Stimulated activated memory B cell treated with anti-CD40 and anti-IgM and Interleukin-4, amounts not matched to agents 10 μg/mL and 1 μg/mL and 100 μg/mL, for 72 hours (primary cell): ENCODE data around the gene PCYOX1L.

Source experiments
- ATAC-seq: fragments of 150-1000 bp; cut with Tn5 transposase; 2 replicates; pipeline ENCODE4 v1.10.0; 2021
- H3K27ac Mint-ChIP-seq: one replicate; pipeline ENCODE4 v1.8.0; 2022; ENCODE audit warnings: mild to moderate bottlenecking, mixed read lengths
- H3K27me3 Mint-ChIP-seq: one replicate; pipeline ENCODE4 v1.8.0; 2022; ENCODE audit warnings: mixed read lengths
- H3K36me3 Mint-ChIP-seq: one replicate; pipeline ENCODE4 v1.8.0; 2022; ENCODE audit warnings: mixed read lengths
- H3K4me1 Mint-ChIP-seq: one replicate; pipeline ENCODE4 v1.8.0; 2022; ENCODE audit warnings: mixed read lengths
- H3K4me3 Mint-ChIP-seq: one replicate; pipeline ENCODE4 v1.8.0; 2022; ENCODE audit warnings: mild to moderate bottlenecking, moderate library complexity, mixed read lengths
- H3K9me3 Mint-ChIP-seq: one replicate; pipeline ENCODE4 v1.8.0; 2022; ENCODE audit warnings: mixed read lengths

The PCYOX1L gene

DNA sequence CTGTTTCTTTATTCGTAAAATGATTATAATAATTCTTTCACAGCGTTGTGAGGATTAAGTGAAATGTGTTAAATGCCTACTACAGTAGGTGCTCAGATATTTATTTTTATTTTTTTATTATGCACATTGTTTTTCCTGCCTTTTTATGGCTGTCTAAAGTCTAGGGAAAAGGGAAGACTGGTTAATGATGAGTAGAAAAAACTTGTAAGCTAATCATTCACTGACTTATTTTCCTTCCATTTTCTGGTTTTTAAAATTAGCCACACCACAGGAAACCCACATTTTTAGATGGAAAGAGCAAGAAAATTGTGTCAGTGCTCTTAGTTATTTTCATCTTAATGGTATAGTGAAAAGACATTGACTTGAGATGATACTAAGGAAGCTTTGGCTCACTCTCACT, 3.9 kb upstream of the PCYOX1L start:
- Mint-ChIP-seq H3K36me3 (peaks cover 62% of the 10 kb centered on the region), H3K4me1 (peaks cover 23% of the 10 kb centered on the region)

DNA sequence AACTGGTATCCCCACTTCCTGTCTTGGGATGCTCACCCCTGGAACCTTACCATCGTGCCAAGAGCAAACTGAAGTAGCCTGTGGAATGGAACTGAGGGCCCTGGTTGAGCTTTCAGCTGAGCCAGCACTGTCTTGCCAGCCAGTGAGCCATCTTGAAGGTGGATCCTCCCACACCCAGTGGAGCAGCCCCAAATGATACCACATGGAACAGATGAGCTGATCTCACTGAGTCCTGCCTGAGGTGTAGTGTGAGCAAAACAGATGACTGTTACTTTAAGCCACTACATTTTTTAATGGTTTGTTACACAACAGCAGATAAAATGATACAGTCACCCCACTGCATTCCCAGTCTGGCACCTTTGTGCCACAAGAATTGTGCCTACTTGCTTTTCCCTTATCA, 2.2 kb upstream of the PCYOX1L start:
- Mint-ChIP-seq H3K4me3 (no peak overlapping the region), H3K4me1 (peaks cover 26% of the 10 kb centered on the region), H3K9me3 (no peaks in the 10 kb centered on the region), H3K27me3 (no peaks in the 10 kb centered on the region), H3K27ac (no peak overlapping the region), H3K36me3 (peaks cover 44% of the 10 kb centered on the region)
- no peak for ATAC-seq

More for the DNA sequence above, 3.9 kb upstream of the PCYOX1L start:
- H3K27ac Mint-ChIP-seq, result no peak overlapping the region
- no peak for ATAC-seq
- no peaks in the 10 kb centered on the region for H3K27me3 Mint-ChIP-seq
- no peak overlapping the region for H3K4me3 Mint-ChIP-seq
- H3K9me3 Mint-ChIP-seq, result no peaks in the 10 kb centered on the region

GRCh38 chr5:149356391-149356790, 1.5 kb upstream of the PCYOX1L start:
- no peaks in the 10 kb centered on the region for H3K27me3 Mint-ChIP-seq
- no peak overlapping the region for H3K4me3 Mint-ChIP-seq
- H3K9me3 Mint-ChIP-seq, result no peaks in the 10 kb centered on the region
- peaks cover 26% of the 10 kb centered on the region for H3K4me1 Mint-ChIP-seq
- peaks cover 37% of the 10 kb centered on the region for H3K36me3 Mint-ChIP-seq
- no peak overlapping the region for H3K27ac Mint-ChIP-seq
- ATAC-seq, result no peak

GRCh38 chr5:149358294-149358651, 427 bp downstream of the PCYOX1L start:
- ATAC-seq, result peak; percentile 52
- H3K4me3 Mint-ChIP-seq, result peak overlapping the region; percentile 87
- H3K9me3 Mint-ChIP-seq, result no peaks in the 10 kb centered on the region
- peaks cover 26% of the 10 kb centered on the region for H3K4me1 Mint-ChIP-seq
- H3K36me3 Mint-ChIP-seq, result peaks cover 27% of the 10 kb centered on the region
- H3K27ac Mint-ChIP-seq, result peak overlapping the region; percentile 79
- no peaks in the 10 kb centered on the region for H3K27me3 Mint-ChIP-seq

- no peak for ATAC-seq
- peak overlapping the region; percentile 87 for H3K4me3 Mint-ChIP-seq
- H3K27me3 Mint-ChIP-seq, result no peaks in the 10 kb centered on the region
- H3K9me3 Mint-ChIP-seq, result no peaks in the 10 kb centered on the region
- H3K36me3 Mint-ChIP-seq, result peaks cover 23% of the 10 kb centered on the region
- peak overlapping the region; percentile 79 for H3K27ac Mint-ChIP-seq
- peaks cover 26% of the 10 kb centered on the region for H3K4me1 Mint-ChIP-seq
Measured at GRCh38 chr5:149358868-149359495, 1.1 kb downstream of the PCYOX1L start.

DNA sequence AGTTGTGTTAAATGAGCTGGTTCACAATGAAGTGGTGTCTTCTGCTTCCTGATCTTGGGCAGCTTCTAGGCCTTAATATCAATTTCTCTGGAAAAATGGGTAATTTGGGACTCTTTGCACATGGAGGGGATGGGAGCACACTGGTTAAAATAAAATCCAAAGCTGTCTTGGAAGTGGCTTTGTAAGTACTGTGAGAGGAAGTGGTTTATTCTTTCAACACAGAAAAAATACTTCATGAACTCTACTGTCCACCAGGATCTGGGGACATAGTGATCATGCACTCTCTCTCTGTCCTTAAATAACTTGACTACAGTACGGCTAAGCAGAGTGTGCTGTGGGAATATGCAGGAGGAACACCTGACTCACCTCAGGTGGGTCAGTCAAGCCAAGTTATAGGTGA, 2.4 kb downstream of the PCYOX1L start:
- Mint-ChIP-seq H3K4me1 (peaks cover 22% of the 10 kb centered on the region), H3K27me3 (no peaks in the 10 kb centered on the region), H3K9me3 (no peaks in the 10 kb centered on the region), H3K4me3 (no peak overlapping the region), H3K27ac (no peak overlapping the region), H3K36me3 (peaks cover 18% of the 10 kb centered on the region)
- no peak for ATAC-seq

- peaks cover 20% of the 10 kb centered on the region for H3K4me1 Mint-ChIP-seq
- no peak overlapping the region for H3K27ac Mint-ChIP-seq
- no peak overlapping the region for H3K4me3 Mint-ChIP-seq
- no peak for ATAC-seq
- no peaks in the 10 kb centered on the region for H3K9me3 Mint-ChIP-seq
- peaks cover 14% of the 10 kb centered on the region for H3K36me3 Mint-ChIP-seq
- H3K27me3 Mint-ChIP-seq, result no peaks in the 10 kb centered on the region
Measured at GRCh38 chr5:149362541-149362940, 4.7 kb downstream of the PCYOX1L start.

DNA sequence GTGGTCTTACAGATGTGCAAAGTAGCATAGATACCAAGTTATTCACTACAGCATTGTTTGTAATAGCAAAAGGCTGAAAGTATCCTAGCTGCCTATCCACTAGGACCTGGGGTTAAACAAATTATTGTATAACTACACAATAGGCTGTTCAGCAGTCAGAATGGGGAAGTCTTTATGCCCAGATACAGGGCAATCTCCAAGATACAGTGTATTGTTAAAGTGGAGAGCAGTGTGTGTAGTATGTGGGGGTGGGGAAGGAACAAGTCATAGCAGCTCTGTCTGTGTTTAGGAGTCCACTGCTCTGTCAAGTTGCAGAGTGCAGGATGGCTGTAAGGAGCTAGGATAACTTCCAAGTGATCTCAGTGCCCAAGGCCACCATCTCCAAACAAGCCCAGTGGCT, 5.5 kb downstream of the PCYOX1L start:
- H3K4me3 Mint-ChIP-seq, result no peak overlapping the region
- peaks cover 22% of the 10 kb centered on the region for H3K4me1 Mint-ChIP-seq

GRCh38 chr5:149363936-149364335, 6.1 kb downstream of the PCYOX1L start:
- Mint-ChIP-seq H3K4me1 (peaks cover 18% of the 10 kb centered on the region), H3K27ac (no peak overlapping the region), H3K36me3 (peaks cover 19% of the 10 kb centered on the region)

More for the DNA sequence above, 5.5 kb downstream of the PCYOX1L start:
- peaks cover 17% of the 10 kb centered on the region for H3K36me3 Mint-ChIP-seq
- H3K9me3 Mint-ChIP-seq, result no peaks in the 10 kb centered on the region
- no peak for ATAC-seq
- no peak overlapping the region for H3K27ac Mint-ChIP-seq
- no peaks in the 10 kb centered on the region for H3K27me3 Mint-ChIP-seq

GRCh38 chr5:149364719-149365118, 6.9 kb downstream of the PCYOX1L start:
- peaks cover 15% of the 10 kb centered on the region for H3K4me1 Mint-ChIP-seq
- no peak for ATAC-seq

More at GRCh38 chr5:149363936-149364335, 6.1 kb downstream of the PCYOX1L start:
- no peak for ATAC-seq
- Mint-ChIP-seq H3K27me3 (no peaks in the 10 kb centered on the region), H3K9me3 (no peaks in the 10 kb centered on the region), H3K4me3 (no peak overlapping the region)

GRCh38 chr5:149365418-149365817, 7.6 kb downstream of the PCYOX1L start:
- Mint-ChIP-seq H3K4me3 (no peak overlapping the region), H3K36me3 (peaks cover 19% of the 10 kb centered on the region), H3K27ac (no peak overlapping the region), H3K4me1 (peaks cover 15% of the 10 kb centered on the region), H3K9me3 (no peaks in the 10 kb centered on the region), H3K27me3 (no peaks in the 10 kb centered on the region)
- ATAC-seq, result no peak

More at GRCh38 chr5:149364719-149365118, 6.9 kb downstream of the PCYOX1L start:
- no peak overlapping the region for H3K4me3 Mint-ChIP-seq
- no peak overlapping the region for H3K27ac Mint-ChIP-seq
- no peaks in the 10 kb centered on the region for H3K27me3 Mint-ChIP-seq
- H3K36me3 Mint-ChIP-seq, result peaks cover 19% of the 10 kb centered on the region
- no peaks in the 10 kb centered on the region for H3K9me3 Mint-ChIP-seq

GRCh38 chr5:149366169-149366729, 8.4 kb downstream of the PCYOX1L start:
- Mint-ChIP-seq H3K4me1 (peaks cover 15% of the 10 kb centered on the region), H3K27me3 (no peaks in the 10 kb centered on the region), H3K36me3 (peaks cover 19% of the 10 kb centered on the region), H3K27ac (no peak overlapping the region), H3K4me3 (no peak overlapping the region), H3K9me3 (no peaks in the 10 kb centered on the region)
- no peak for ATAC-seq

DNA sequence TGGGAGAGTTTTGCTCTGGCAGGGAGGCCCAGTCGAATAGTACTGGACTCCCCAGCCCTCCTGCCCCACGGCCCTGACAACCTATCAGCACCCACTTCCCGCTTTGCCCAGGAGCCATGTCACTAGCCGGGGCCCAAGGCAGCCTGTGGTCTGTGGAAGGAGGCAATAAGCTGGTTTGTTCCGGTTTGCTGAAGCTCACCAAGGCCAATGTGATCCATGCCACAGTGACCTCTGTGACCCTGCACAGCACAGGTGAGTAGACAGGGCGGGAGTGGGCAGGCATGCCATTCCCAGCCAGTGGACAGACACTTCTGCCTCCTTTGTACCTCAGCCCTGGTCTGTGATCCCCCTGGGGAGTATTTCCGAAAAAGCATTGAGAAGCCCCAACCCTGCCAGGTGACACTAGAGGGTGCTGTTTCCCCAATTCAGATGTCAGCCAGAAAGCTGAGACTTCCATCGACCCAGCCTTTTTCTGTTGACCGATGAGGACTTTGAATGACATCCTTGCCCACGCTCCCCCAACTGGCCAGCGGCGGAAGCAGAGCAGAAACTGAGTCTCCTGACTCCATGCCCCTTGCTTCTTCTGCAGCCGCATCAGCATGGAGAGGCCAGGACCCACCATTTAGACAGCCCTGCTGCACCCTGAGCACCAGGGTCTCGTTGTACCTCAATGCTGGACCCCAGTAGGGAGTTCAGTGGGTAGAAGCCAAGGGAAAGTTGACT, 9.6 kb downstream of the PCYOX1L start:
- H3K27me3 Mint-ChIP-seq, result no peaks in the 10 kb centered on the region
- H3K4me3 Mint-ChIP-seq, result no peak overlapping the region
- peaks cover 19% of the 10 kb centered on the region for H3K36me3 Mint-ChIP-seq
- peak; percentile 72 for ATAC-seq
- H3K9me3 Mint-ChIP-seq, result no peaks in the 10 kb centered on the region
- peaks cover 15% of the 10 kb centered on the region for H3K4me1 Mint-ChIP-seq
- no peak overlapping the region for H3K27ac Mint-ChIP-seq

GRCh38 chr5:149367972-149368645, 10.3 kb downstream of the PCYOX1L start:
- Mint-ChIP-seq H3K36me3 (peaks cover 14% of the 10 kb centered on the region), H3K27ac (no peak overlapping the region), H3K9me3 (no peaks in the 10 kb centered on the region), H3K4me1 (peaks cover 15% of the 10 kb centered on the region), H3K4me3 (no peak overlapping the region), H3K27me3 (no peaks in the 10 kb centered on the region)
- no peak for ATAC-seq

DNA sequence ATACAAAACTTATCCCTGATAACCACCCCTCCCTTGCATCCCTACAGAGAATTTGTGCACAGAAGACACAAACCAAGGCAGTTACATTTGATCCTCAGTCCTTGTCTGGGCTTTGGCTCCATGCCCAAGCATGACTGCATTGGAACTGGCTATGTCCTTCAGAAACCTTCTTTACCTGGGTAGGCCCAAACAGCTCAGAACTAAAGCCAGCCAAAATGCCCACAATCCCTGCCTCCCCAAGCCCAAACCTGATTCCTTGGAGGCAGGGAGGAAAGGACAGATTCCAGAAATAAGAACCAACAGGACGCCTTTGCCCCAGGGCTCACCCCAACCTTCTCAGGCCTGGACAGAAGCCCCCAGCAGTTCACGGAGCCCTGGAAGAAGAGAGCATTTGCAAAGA, 13.0 kb downstream of the PCYOX1L start:
- H3K4me1 Mint-ChIP-seq, result peaks cover 15% of the 10 kb centered on the region
- no peak overlapping the region for H3K27ac Mint-ChIP-seq
- no peak for ATAC-seq
- no peaks in the 10 kb centered on the region for H3K27me3 Mint-ChIP-seq
- H3K4me3 Mint-ChIP-seq, result no peak overlapping the region
- H3K9me3 Mint-ChIP-seq, result no peaks in the 10 kb centered on the region
- peaks cover 6% of the 10 kb centered on the region for H3K36me3 Mint-ChIP-seq
